Stimulated activated CD4-positive, alpha-beta T cell treated with anti-CD3 and anti-CD28 coated beads, Interleukin-1b, Interleukin-23, amount 100 ng/mL, for 1 hour (primary cell): Measurements from ENCODE around the gene LAMA2.
"Not testable (repeated sequence)": the region's sequence is repeated elsewhere in the genome, so short reads cannot be mapped to it uniquely, and the experiment has no call there.

Experiments used
- DNase-seq, 2 donors: peaks; one replicate each; pipeline ENCODE4 v3.0.0-alpha.2; 2020; ENCODE audit warnings: low read depth in 2 of 2

The LAMA2 gene

DNA sequence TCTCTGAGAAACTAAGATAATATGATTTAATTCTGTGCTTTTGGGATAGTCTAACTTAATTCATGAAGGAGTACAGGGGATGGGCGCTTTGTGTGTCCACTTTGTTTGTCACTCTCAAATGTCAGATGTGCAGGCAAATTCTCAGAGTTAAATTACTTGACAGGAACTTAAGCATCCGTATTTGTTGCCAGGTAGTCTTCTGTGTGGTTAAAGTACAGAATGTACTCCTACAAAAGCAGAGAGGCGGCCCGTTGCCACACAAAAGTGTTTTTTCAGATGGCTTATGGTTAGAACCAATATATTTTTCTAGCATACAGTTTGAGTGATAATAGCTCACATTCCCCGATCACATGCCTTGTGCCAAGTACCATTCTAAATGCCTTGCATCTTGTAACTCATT, 234.4 kb downstream of the LAMA2 start:
- DNase-seq: no peak

DNA sequence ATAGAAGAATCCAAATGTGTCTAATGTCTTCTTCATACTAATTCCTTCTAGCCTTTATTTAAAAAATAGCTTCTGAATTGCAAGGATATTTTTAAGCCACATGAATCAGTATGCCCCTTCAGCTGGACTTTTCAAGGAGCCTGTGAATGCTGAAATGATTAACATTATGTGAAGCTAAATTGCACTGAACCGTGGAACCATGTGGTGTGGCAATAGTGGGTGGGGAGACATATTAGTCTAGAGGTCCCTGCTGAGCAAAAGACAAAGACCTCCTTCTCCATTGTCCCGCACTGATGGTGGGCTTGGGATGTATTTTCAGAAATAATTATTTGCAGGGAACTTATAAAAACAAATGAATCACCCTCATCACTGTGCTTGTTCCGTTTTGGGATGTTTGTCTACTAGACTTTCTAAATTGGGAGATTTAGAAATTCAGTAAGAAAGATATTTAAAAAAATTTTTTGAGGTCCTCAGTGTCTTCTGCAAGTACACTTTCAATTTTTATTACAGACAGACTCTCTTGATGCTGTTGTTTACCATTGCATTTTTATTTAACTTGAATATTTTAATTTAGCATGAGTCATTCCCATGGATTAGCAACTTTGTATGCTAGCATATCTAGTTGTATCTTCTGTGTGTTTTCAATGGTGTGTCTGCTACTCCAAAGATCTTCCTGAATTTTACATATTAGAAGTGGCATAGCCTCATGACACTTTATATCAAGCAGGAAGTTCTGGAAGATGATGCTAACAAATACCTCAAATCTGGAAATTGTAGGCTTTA, 238.1 kb downstream of the LAMA2 start:
- DNase-seq: no peak

DNA sequence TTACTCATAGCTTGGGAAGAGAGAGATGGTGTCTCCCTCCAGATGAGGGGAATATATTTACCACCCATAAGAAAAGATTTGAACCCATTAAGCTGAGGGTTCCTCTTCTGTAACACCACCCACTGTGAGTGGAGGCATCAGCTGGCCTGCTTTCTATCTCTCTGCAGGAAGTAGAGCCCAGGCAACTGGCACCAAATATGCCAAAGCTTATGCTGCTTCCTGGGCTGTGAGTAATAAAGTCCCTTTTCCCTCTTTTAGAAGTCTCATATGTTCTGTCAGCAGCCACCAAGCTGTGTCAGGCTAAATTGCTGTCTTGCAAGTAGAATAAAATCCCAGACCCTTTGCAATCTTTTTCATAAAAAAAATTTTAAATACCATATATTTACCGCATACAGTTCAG, 241.4 kb downstream of the LAMA2 start:
- no peak for DNase-seq

DNA sequence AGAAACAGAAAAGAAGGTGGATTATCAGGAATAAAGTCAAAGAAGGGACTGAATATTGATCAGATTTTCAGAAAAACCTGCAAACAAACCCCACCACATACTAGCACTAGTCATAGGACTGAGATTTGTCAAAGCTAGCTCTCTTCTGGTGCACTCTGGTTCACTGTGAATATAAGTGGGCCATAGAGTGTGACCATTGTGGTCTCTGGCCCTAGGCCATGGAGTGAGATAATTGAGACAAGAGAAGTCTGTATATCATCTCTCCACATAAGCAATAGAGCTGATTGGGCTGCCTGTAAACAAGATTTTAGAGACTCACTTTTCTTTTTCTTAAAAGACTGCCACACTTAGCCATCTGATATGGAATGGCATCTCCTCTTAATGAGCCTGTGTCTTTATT, 247.2 kb downstream of the LAMA2 start:
- no peak for DNase-seq

DNA sequence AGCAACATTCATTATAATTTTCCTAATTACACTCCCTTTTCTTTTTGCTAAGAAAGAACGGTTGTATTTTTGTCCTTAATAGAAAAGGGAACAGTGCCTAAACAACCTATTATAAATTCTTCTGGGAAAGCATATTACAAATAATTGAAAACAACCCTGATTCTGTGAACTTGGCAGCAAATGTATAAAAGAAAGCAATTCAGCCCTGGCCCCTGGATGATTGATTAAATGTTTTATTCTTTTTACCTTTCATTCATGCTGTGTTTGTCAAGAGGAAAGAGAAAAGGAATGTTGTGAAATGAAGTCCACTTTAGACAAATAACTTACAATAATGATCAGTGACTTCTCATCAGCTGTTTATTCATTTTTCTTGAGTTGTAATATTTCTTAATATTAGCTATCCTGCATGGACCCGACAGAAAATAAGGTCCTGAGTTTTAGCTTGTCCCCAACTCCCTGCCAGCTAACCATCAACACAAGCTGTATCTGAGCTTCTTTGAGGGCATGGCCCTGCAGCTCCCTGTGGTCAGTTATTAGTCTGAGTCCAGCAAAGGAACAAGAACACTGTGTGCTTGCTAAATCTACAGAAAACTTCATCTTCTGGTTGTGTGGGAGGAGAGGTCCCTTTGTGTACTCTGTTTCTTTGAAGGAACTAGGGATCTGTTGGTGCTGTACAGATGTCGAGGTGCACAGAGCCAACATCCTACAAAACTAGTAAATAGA, 248.2 kb downstream of the LAMA2 start:
- no peak for DNase-seq

DNA sequence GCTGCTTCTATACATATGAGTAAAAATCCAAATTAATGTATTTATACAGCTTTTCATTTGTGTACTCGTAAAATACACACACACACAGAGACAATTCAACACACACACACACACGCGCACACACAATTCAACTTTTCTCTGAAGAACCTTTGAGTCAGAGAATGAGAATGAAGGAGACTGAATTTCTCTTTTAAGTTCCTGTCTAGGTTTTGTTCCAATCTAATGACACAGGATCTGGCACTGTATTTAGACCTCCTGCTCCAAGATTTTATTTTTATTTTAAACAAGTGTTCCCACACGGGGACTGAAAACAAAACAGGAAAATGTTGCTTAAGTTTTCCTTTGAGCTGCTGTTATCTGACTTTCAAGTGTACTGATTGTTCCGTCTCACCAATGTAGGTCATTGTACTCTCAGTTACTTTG, 250.8 kb downstream of the LAMA2 start:
- DNase-seq: no peak

DNA sequence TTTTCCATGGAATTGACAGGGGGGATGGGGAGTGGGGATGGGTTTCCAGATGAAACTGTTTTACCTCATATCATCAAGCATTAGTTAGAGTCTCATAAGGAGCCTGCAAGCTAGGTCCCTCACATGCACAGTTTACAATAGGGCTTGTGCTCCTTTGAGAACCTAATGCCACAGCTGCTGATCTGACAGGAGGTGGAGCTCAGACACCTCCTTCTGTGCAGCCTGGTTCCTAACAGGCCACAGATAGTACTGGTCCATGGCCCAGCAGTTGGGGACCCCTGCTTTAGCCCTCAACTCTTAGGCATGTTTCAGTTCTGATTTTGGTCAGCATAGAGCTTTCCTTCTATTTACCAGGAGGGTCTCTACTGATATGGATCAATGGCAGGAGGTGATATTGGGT, 251.6 kb downstream of the LAMA2 start:
- DNase-seq: no peak

DNA sequence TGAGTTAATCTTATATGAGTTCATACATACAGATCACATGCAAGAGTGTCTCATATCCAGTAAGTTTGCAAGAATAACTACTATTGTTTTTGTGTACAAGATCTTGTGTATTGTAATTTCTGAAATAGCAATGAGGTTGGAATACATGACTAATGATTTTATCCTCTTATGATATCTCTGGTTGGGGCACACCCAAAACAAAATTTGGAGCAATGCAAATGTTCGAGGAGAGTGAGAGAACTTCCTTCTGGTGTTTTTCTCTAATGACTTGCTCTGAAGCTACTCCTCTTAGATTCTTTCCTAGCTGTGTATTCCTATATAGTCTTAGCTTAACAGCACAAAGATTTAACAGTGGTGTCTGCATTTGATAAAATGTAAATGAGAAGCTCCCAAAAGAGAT, 252.5 kb downstream of the LAMA2 start:
- DNase-seq: no peak

DNA sequence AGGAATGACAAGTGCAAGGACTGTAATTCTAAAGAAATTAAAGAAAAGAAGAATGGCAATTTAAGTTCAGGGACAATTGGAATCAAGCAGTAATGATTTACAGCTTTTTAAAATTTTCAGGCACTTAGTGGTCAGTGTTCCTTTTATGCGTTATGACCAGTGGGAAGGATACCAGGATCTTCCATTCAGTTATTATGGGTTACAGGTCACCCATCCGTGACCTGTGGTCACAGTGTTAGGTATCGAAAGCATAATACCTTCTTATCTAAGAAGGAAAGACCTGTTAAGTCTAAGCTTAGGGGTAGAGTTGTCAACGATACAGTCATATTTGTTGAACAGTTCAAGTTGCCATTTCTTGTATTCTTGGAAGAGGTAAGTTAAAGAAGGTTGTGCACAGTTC, 253.8 kb downstream of the LAMA2 start:
- no peak for DNase-seq

DNA sequence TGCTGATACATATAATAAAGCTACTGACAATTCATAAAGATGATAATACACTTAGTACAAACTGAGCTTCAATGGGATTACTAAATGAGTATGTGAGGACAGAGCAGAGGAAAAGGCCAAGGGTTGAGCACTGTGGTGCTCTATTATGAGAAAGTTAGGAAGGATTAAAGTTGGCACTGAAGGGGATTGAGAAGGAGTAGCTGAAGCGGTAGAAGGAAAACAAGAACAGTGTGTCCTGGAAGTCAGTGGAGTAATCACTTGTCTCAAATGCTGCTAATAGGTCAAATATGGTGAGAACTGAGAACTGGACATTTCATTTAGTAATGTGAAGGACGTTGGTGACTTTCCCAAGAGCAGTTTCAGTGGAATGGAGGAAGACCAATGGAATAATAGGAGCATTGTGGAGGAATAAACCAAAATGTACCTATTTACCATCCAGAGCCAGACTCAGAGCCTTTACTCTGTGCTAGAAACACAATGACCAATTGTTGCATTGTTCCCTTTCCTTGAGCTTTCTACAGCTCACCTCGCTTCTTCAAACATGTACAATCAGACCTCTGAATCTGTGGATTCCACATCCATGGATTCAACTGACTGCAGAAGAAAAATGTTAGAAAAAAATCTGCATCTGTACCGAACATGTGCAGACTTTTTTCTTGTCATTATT, 255.9 kb downstream of the LAMA2 start:
- DNase-seq: no peak

DNA sequence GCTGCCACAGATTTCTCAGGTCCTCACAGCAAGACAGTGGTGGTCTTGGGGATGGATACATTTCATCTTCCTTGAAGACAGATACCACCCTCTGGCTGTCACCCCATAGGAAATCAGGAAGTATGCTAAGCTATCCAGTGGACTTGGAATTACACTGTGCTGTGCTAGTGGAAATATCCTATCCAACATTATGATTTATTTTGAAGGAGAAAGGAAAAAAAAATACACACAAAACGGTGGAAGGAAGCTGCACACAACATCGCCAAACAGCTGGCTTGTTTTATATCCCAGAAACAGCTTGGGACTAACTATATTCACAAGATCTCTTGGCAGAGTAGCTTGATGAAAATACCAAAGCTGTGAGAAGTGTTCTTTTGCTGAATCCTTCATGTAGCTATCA, 257.6 kb downstream of the LAMA2 start:
- no peak for DNase-seq

DNA sequence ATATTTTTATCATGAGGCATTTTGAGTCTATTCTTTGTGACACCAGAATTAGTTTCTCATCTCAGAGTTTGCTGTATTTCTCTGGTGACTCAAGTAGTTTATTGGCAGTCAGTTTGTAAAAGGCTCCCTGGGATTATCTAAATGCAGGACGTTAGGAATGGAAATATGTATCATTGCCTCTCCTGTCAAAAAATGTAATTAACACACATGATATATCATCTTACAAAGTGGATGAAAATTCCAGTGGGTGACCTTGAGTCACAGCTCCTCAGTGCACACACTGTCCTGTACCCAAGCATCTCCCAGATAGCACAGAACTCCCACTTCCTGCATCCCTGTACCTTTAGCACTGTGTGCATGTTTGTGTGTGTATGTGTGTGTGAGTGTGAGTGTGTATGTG, 258.6 kb downstream of the LAMA2 start:
- no peak for DNase-seq

DNA sequence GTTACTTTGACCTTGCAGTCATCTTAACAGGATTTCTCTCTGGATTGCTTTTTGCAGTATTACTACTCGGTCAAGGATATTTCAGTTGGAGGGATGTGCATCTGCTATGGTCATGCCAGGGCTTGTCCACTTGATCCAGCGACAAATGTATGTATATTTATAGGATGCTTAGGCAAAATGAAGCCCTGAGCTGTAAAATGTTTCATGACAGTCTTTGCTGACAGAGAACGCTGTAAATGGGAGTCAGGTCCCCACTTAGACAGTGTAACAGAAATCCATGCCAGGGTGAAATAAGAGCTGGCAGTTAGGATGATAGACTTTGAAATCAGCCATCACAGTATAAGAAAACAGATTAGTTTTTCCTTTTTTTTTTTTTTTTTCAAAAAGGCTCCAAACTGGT, 264.0 kb downstream of the LAMA2 start:
- DNase-seq: no peak

DNA sequence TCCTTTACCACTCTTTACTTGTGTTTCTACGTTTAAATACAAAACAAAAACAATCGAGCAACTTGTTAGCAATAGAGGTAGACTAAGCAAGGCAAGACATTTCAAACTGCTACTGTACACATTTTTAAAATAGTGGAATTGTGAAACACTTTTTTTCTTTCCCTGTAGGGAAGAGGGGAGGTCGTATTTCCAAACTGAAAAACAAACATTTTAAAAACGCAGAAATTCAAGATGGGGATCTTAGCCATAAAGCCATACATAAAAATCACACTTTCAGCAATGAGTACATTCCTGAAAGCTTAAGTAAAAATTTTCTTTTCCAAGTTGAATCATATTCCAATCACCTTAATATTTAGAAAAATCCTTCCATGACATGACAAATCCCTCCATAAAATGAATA, 267.6 kb downstream of the LAMA2 start:
- DNase-seq: no peak

DNA sequence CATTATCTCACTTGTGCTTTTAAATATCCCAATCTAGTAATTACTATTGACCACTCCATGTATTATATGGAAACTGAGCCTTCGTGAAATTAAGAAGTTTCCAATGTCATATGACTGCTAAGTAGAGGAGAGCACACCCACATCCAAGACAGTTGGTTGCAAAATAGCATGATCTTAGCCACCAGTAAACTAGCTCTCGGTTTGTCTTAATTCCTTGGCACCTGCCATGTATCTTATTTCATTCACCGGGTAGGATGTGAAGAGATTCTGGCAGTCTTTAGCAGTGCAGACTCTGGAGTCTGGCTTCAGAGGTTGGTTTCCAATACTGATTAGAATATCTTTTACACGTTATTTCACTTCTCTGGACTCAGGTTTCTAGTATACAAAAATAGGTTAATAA, 270.3 kb downstream of the LAMA2 start:
- DNase-seq: no peak

DNA sequence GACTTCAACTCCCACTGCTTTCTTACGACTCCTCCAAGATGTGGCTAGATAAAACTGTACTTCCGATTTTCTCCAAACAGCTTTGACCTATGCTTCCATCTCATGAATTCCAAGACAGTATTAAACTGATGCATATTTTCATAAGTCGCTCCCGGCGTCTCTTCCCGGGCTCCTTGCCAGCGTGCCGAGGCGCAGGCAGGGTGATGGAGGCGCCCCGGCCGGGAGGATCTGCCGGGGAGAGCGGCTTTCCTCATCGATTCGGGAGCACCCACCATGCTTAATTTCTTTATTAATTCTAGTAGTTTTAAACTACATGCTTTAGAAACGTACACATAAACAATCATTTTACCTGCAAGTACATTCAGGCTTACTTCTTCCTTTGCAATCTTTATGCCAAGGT, 276.3 kb downstream of the LAMA2 start:
- not testable (repeated sequence) for DNase-seq

DNA sequence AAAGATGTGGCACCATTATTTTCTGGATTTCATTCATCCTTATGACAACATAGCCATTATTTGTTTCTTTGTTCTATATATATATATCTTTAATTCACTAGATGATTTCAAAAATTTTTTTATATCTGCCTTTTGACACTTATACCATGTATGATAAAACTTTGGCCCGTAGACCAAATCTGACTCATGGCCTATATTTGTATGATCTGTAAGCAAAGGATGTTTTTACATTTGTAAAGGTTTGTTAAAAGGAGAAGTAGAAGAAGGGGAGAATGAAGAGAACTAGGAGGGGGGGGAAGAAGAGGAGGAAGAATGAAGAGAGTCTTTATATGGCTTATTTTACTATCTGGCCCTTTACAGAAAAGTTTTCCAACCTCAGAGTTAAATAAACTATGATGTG, 279.7 kb downstream of the LAMA2 start:
- DNase-seq: no peak

DNA sequence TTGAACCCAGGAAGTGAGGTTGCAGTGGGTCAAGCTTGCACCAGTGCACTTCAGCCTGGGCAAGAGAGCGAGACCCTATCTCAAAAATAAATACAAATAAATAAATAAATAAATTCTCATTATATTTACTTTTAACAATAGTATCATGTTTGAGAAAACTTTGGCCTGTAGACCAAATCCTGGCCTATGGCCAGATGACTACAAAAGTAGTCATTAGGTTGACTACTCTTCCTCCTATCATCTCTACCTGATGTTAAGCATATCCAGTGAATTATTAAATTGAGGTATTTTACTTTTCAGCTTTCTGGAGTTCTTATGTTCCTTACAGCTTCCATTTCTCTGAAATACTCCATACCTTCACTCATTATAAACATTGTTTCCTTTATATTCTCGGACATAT, 280.6 kb downstream of the LAMA2 start:
- no peak for DNase-seq

DNA sequence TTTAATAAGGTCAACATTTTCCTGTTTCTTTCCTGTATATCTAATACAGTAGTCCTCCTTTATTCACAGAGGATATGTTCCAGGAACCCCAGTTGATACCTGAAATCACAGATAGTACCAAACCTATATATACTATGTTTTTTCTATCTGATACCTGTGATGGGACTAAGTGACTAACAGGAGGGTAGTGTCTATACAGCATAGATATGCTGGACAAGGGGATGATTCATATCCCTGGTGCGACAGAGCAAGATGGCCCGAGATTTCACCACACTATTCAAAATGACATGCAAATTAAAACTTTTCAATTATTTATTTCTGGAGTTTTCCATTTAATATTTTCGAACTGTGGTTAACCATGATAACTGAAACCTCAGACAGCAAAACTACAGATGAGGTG, 281.1 kb downstream of the LAMA2 start:
- DNase-seq: no peak

DNA sequence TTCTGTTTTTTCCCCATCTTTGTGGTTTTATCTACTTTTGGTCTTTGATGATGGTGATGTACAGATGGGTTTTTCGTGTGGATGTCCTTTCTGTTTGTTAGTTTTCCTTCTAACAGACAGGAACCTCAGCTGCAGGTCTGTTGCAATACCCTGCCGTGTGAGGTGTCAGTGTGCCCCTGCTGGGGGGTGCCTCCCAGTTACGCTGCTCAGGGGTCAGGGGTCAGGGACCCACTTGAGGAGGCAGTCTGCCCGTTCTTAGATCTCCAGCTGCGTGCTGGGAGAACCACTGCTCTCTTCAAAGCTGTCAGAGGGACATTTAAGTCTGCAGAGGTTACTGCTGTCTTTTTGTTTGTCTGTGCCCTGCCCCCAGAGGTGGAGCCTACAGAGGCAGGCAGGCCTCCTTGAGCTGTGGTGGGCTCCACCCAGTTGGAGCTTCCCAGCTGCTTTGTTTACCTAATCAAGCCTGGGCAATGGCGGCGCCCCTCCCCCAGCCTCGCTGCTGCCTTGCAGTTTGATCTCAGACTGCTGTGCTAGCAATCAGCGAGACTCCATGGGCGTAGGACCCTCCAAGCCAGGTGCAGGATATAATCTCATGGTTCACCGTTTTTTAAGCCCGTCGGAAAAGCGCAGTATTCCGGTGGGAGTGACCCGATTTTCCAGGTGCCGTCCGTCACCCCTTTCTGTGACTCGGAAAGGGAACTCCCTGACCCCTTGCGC, 289.5 kb downstream of the LAMA2 start:
- not testable (repeated sequence) for DNase-seq

DNA sequence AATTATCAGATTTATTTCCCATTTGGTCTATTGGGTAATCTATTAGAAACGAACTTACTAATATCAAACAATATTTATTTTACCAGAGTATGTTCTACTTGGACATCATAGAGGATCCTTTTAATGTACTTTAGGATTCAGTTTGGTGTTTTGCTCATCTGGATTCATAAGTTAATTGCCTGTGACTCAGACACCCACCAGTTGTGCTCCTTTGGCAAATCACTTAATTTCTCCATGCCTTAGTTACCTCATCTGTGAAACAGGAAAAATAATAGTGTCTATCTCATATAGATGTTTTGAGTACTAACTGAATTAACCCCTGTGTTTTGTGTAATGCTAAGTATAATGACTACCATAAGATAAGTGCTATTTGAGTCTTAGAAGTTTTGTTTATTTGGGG, 292.1 kb downstream of the LAMA2 start:
- DNase-seq: no peak

DNA sequence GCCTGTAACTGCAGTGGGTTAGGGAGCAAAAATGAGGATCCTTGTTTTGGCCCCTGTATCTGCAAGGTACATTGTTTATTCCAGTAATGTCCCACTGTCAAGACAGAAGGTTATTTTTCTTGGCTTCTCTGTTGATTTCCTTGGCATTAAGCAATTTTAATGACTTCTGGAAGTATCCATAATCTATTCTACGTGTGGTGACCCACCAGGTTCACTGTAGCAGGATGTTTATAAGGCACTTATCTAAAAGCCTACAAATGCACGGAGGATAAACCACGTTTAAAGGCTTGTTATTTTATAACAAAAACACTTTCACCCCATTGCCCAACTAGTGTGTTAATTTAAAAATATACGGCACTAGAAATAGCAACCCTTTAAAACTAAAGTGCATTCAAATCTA, 294.9 kb downstream of the LAMA2 start:
- no peak for DNase-seq
